GM21717 (cell line): Measurements from ENCODE around the gene DAPK1.
A peak's percentile ranks its signal among the peaks of the same experiment; 100 is the strongest.

Experiments
- ATAC-seq: cut with Tn5 transposase; IDR thresholded peaks from one replicate; pipeline ENCODE4 v1.9.1; 2021; ENCODE audit warnings: mild to moderate bottlenecking, moderate library complexity; ENCODE audit not compliant: unreplicated experiment

The DAPK1 gene

DNA sequence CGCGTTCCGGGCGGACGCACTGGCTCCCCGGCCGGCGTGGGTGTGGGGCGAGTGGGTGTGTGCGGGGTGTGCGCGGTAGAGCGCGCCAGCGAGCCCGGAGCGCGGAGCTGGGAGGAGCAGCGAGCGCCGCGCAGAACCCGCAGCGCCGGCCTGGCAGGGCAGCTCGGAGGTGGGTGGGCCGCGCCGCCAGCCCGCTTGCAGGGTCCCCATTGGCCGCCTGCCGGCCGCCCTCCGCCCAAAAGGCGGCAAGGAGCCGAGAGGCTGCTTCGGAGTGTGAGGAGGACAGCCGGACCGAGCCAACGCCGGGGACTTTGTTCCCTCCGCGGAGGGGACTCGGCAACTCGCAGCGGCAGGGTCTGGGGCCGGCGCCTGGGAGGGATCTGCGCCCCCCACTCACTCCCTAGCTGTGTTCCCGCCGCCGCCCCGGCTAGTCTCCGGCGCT, at the start of gene DAPK1:
Gene DAPK1 (plus strand): TSS at position 264 of the 442 bp plus-strand sequence. CDS start 1,211 bp downstream, outside the sequence.
- no peak for ATAC-seq

- ATAC-seq: no peak
Observed at GRCh38 chr9:87451149-87451548, 46.5 kb upstream of the DAPK1 start.

DNA sequence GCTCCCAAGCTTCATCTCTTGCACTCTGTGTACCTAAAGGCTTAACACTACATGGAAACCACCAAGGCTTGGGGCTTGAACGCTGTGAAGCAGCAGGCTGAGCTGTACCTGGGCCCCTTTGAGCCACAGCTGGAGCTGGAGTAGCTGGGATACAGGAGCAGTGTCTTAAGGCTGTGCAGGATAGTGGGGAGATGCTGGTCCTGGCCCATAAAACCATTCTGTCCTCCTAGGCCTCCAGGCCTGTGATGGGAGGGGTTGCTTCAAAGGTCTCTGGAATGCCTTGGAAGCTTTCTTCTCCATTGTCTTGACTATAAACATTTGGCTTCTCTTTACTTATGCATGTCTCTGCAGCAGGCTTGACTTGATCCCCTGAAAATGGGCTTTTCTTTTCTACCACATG, 42.3 kb upstream of the DAPK1 start:
- no peak for ATAC-seq

DNA sequence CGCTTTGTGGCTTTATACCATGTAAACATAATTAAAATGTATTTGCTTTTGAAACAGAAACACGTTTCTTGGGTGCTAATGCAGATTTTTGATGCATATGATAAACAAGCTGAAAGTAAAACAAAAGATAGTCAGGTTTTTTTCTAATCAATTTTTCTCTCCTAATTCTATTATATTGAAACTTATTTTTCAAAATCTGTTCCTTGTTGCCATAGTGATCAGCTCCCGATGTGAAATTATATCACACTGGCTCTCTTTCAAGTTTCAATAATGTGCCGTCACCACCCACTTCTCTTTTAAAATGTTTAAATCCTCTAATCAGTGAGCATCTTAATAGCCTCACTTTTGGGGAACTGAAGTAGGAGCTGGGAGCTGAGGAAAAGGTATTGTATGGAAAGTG, 36.4 kb upstream of the DAPK1 start:
- ATAC-seq: no peak

GRCh38 chr9:87464110-87464991, 33.3 kb upstream of the DAPK1 start:
- ATAC-seq: peak; percentile 71

GRCh38 chr9:87464992-87465378, 32.7 kb upstream of the DAPK1 start:
- ATAC-seq: no peak

DNA sequence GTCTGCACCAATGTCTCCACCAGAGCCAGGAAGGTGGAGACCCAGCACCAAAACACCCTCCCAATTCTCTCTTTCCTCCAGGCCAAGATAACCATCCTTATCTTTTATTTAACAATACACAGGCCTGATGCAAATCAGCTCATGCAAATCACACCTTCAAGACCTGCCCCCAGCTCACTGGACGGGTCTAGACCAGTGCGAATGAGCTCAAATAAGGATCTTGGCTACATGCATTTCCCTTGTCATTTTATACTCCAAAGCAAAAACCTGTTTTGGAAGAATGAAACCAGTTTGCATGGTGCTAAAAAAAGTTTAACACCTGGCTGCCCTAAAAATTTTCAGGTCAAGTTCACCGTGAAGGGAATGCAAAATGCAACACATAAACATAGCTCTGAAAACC, 31.9 kb upstream of the DAPK1 start:
- no peak for ATAC-seq

GRCh38 chr9:87467187-87467586, 30.5 kb upstream of the DAPK1 start:
- no peak for ATAC-seq

DNA sequence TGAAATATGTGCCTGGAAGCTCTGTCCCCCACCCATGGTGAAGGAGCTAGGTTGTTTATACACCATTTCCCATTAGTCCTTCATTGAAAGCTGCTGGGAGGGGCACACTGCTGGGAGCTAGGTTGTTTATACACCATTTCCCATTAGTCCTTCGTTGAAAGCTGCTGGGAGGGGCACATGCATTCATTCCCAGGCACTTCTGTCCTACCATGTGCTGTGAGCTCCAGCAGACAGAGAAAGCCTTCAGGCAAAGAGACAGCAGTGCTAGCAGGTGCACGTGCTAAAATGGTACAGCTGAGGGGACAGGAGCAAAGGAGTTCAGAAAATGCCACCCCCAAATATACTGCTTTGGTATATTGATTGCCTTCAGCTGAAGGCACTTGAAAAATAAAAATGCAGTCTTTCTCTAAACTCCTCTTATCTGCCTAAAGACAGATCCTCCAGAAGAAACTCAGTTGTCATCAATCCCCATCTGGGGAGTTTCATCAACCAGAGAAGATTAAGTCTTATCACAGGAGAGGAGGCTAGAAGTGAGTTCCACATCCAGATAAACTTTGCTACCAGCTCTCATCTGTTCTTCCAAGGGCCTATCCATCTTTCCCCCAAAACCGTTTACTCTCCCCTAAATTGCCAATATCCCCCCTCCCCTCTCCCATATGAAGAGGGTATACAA, 27.7 kb upstream of the DAPK1 start:
- ATAC-seq: no peak

DNA sequence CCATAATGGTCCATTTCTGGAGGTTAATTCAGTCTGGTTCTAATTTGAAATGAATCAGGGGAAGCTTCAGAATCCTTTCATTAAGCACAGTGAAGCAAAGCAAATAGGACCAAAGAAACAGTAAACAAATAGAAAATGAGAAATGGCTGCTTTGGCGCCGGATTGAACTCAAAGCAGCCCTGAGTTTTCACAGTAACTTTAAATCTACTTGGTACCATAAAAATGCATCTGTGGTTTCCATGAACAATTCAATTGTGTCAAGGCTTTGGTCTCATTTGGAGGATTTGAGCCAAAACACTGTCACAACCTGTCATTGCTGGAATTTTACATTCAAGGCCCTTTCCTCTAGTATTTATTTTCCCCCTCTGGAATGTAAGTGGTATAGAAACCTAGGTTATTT, 25.9 kb upstream of the DAPK1 start:
- ATAC-seq: no peak

GRCh38 chr9:87475463-87475862, 22.2 kb upstream of the DAPK1 start:
- no peak for ATAC-seq

- ATAC-seq: no peak
Observed at GRCh38 chr9:87478226-87478992, 19.3 kb upstream of the DAPK1 start.

GRCh38 chr9:87479801-87480201, 17.9 kb upstream of the DAPK1 start:
- peak; percentile 90 for ATAC-seq

DNA sequence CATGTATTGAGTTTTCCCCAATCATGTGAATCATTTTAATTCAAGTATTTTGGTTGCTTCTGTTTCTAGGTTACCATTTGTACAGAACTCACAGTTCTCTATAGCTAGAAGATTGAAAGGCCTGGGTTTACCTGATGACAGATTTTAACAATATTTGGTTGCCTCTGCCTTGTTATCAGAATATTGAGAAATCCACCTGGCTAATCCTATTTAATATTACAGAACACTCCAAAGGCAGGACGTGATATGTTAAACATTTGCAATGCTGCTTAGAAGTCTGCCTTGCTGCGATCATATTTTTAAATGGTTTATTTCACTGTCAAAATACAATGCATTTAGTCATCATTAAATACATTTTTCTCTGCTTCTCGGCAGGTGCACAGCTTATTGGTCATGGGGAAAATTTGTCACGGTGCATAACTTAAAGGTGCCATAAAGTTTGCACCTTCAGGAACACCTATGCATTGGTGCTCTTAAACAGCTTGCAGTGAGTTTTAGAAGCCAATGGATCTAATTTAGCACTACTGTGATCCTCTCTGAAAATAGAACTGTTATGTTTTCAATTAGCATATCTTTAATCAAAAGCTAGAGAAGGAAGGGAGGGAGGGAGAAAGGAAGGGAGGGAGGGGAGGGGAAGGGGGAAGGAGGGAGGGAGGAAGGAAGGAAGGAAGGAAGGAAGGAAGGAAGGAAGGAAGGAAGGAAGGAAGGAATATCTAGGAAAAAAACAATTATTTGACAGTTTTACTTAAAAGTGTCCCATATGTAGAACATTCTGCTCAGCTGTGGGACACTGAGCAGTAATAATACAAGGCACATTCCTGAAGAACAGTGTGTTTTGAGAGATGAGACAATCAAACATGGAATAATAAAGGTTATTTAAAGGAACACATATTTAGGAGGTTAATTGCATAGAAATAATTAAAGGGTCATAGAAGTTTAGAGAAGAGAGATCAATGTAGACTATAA, 15.5 kb upstream of the DAPK1 start:
- no peak for ATAC-seq

GRCh38 chr9:87490225-87490624, 7.4 kb upstream of the DAPK1 start:
- ATAC-seq: no peak

GRCh38 chr9:87490907-87491306, 6.8 kb upstream of the DAPK1 start:
- ATAC-seq: no peak

DNA sequence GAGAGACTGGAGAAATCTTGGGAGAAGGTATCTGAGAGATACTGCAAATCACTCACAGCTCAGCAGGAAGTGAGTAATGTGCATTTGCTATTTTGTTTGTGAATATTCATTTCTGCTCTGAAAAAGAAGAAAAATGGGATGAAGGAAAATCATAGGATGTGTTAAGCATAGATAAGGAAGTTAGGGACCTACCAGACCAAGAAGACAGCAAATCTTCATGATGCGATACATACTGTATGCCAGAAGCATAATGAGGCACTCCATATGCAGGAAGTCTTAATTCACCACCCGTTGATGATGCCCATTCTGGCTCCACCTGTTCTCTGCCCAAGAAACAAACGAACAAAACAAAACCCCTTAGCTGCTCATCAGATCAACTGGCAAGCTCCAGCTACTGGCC, 6.1 kb upstream of the DAPK1 start:
- ATAC-seq: no peak

DNA sequence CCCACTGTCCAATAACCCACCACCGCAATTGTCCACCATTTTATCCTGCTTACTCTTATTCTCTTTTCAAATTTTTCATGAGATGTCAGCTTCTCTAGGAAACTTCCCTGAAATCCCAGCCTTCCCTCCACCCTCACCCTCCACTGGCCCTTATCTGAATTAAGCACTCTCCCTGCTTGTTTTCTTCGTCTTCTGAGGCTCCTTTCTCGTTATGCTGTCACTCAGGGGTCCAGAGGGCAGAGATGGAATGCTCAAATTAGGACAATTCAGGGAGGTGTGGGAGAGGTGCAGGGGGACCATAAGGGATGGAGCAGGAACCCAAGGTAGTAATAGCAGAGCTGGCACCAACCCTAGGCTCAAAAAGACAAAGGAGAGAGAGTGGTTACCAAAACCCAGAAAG, 5.0 kb upstream of the DAPK1 start:
- ATAC-seq: no peak

DNA sequence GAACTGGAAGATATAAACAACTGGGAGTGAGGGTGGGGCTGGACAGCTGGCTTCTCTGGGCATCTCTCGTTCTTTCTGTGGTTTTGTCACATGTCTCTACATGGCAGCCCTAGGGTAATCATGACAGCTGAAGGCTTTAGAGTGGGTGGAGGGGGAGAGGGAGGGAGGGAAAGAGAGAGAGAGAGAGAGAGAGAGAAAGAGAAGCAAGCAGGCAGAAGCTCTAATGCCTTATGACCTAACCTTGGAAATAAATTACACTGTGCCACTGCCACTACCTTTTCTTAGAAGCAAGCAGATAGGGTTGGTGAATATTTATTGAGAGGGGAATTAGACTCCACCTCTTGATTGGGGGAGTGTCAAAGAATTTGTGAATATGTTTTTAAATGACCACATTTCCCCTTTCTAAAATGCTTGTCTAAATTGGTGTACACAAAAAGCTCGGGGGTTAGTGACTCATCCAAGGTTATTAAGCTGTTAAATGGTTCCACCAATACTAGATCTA, 2.6 kb upstream of the DAPK1 start:
- peak; percentile 40 for ATAC-seq

DNA sequence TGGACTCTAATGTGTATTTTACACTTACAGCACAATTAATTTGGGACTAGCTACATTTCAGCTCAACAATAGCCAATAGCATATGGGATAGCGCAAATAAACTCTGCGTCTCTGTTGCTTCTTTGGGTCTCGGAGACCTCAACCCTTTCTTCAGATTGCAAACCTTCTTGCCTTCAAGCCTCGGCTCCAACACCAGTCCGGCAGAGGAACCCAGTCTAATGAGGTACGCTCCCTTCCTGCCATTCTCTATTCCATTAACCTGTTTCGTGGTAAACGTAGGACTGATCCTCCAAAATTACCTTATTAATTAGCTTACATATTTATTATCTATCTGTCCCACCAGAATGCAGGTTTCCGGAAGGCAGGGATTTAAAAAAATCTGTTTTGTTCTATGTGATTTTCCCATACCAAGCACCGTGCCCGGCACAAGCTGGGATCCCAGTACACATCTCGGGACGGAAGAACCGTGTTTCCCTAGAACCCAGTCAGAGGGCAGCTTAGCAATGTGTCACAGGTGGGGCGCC, 525 bp upstream of the DAPK1 start:
- ATAC-seq: no peak
